Measurements from ENCODE around the gene APEX1. TPM values are rescaled to one million over a fixed set of nuclear protein-coding genes. Genes with fewer than 3 reads are reported as not detected.

APEX1 gene
- total and polyA plus RNA-seq, 2 experiments from 2014 or later: 89.8 to 124 TPM

- peak within 1 kb of the TSS; percentile 93 for H3K4me3 ChIP-seq
- H3K9me2 ChIP-seq (ENCODE audit: insufficient read depth): no peaks in the 10 kb centered on the region
- peaks cover 10% of the 10 kb centered on the region; the same call in 1 of the 2 replicates for H3F3A ChIP-seq (ENCODE audit: insufficient read depth)
- peak; percentile 95 for DNase-seq
- no peaks in the 10 kb centered on the region for H3K4me1 ChIP-seq (ENCODE audit: insufficient read depth)
- peaks cover 14% of the 10 kb centered on the region for H3K36me3 ChIP-seq (ENCODE audit: low read depth)
- no peaks in the 10 kb centered on the region for H4K20me1 ChIP-seq (ENCODE audit: insufficient read depth)
- peak within 1 kb of the TSS; percentile 94 for H3K9ac ChIP-seq
- 1% methylated on average over 34 to 36 of the region's 40 CpGs for WGBS, 2 experiments (ENCODE audit: low coverage in 1 of 2, low lambda C conversion rate in 2 of 2, missing lambda C conversion rate in 2 of 2)
- H2AFZ ChIP-seq: peak within 1 kb of the TSS; percentile 98
- H3K27me3 ChIP-seq (replicated peaks; ENCODE audit: insufficient read depth): no peaks in the 10 kb centered on the region
- peaks cover 47% of the 10 kb centered on the region for H3K79me2 ChIP-seq (ENCODE audit: insufficient read depth)
- peak within 1 kb of the TSS; percentile 85 for H3K27ac ChIP-seq
- TF ChIP-seq EZH2phosphoT487 (IDR thresholded peaks at IDR 0.05; ENCODE audit: insufficient read depth, low read depth) (no peak), EZH2 (IDR thresholded peaks at IDR 0.05; ENCODE audit: insufficient read depth, poor library complexity, severe bottlenecking) (no peak)
- peak within 1 kb of the TSS; percentile 95 for H3K4me2 ChIP-seq (ENCODE audit: unreplicated experiment)
- in situ Hi-C loops (cut with MboI): no loop called here
- no peaks in the 10 kb centered on the region for H3K9me3 ChIP-seq (ENCODE audit: low read depth)
These were observed 14.3 kb downstream of the APEX1 start, which contains the start of gene PNP for GRCh38 chr14:20469242-20469889. Gene PNP (plus strand): TSS chr14:20469406. CDS start chr14:20469525, 119 bp downstream.

GRCh38 chr14:20469890-20470602 lies 15.0 kb downstream of the APEX1 start:
- peaks cover 54% of the 10 kb centered on the region for H3K79me2 ChIP-seq (ENCODE audit: insufficient read depth)
- H3F3A ChIP-seq (ENCODE audit: insufficient read depth): peaks cover 10% of the 10 kb centered on the region; the same call in 1 of the 2 replicates
- peak overlapping the region; percentile 98 for H2AFZ ChIP-seq
- no peaks in the 10 kb centered on the region for H3K4me1 ChIP-seq (ENCODE audit: insufficient read depth)
- DNase-seq: peak; percentile 91
- peak overlapping the region; percentile 93 for H3K4me3 ChIP-seq
- H3K4me2 ChIP-seq (ENCODE audit: unreplicated experiment): peak overlapping the region; percentile 95
- no peaks in the 10 kb centered on the region for H3K9me3 ChIP-seq (ENCODE audit: low read depth)
- TF ChIP-seq EZH2 (IDR thresholded peaks at IDR 0.05; ENCODE audit: insufficient read depth, poor library complexity, severe bottlenecking): no peak
- no peak for TF ChIP-seq EZH2phosphoT487 (IDR thresholded peaks at IDR 0.05; ENCODE audit: insufficient read depth, low read depth)
- H3K27me3 ChIP-seq (replicated peaks; ENCODE audit: insufficient read depth): no peaks in the 10 kb centered on the region
- H3K9ac ChIP-seq: peak overlapping the region; percentile 94
- H3K27ac ChIP-seq: peak overlapping the region; percentile 85
- peaks cover 19% of the 10 kb centered on the region for H3K36me3 ChIP-seq (ENCODE audit: low read depth)
- WGBS, 2 experiments (ENCODE audit: low coverage in 1 of 2, low lambda C conversion rate in 2 of 2, missing lambda C conversion rate in 2 of 2): 1 to 4% methylated on average over 12 of the region's 12 CpGs
- in situ Hi-C loops (cut with MboI): no loop called here
- no peaks in the 10 kb centered on the region for H3K9me2 ChIP-seq (ENCODE audit: insufficient read depth)
- H4K20me1 ChIP-seq (ENCODE audit: insufficient read depth): no peaks in the 10 kb centered on the region

- Histone ChIP-seq H3K36me3 (ENCODE audit: low read depth) (peaks cover 24% of the 10 kb centered on the region), H3K79me2 (ENCODE audit: insufficient read depth) (peaks cover 55% of the 10 kb centered on the region), H3K9me3 (ENCODE audit: low read depth) (no peaks in the 10 kb centered on the region), H3F3A (ENCODE audit: insufficient read depth) (peaks cover 10% of the 10 kb centered on the region; the same call in 1 of the 2 replicates), H3K4me2 (ENCODE audit: unreplicated experiment) (peak overlapping the region; percentile 95), H2AFZ (peak overlapping the region; percentile 98), H3K4me1 (ENCODE audit: insufficient read depth) (no peaks in the 10 kb centered on the region), H3K9ac (peak overlapping the region; percentile 94), H3K27me3 (replicated peaks; ENCODE audit: insufficient read depth) (no peaks in the 10 kb centered on the region), H3K9me2 (ENCODE audit: insufficient read depth) (no peaks in the 10 kb centered on the region), H3K4me3 (peak overlapping the region; percentile 93), H3K27ac (peak overlapping the region; percentile 85), H4K20me1 (ENCODE audit: insufficient read depth) (no peaks in the 10 kb centered on the region)
- 3% methylated on average over 2 of the region's 2 CpGs for WGBS, 2 experiments (ENCODE audit: low coverage in 1 of 2, low lambda C conversion rate in 2 of 2, missing lambda C conversion rate in 2 of 2)
- TF ChIP-seq EZH2phosphoT487 (IDR thresholded peaks at IDR 0.05; ENCODE audit: insufficient read depth, low read depth): no peak
- no peak for TF ChIP-seq EZH2 (IDR thresholded peaks at IDR 0.05; ENCODE audit: insufficient read depth, poor library complexity, severe bottlenecking)
- in situ Hi-C loops (cut with MboI): no loop called here
- DNase-seq: no peak
These were observed 15.5 kb downstream of the APEX1 start for GRCh38 chr14:20470603-20470901.

GRCh38 chr14:20472536-20473169 lies 17.6 kb downstream of the APEX1 start:
- H3K9me2 ChIP-seq (ENCODE audit: insufficient read depth): no peaks in the 10 kb centered on the region
- no peak overlapping the region for H3K9ac ChIP-seq
- whole genome bisulfite sequencing, 2 experiments (ENCODE audit: low coverage in 1 of 2, low lambda C conversion rate in 2 of 2, missing lambda C conversion rate in 2 of 2): 98 to 100% methylated on average over 2 of the region's 2 CpGs
- DNase-seq: no peak
- H3K27ac ChIP-seq: no peak overlapping the region
- H3K36me3 ChIP-seq (ENCODE audit: low read depth): peaks cover 24% of the 10 kb centered on the region
- H3K79me2 ChIP-seq (ENCODE audit: insufficient read depth): peaks cover 55% of the 10 kb centered on the region
- H2AFZ ChIP-seq: no peak overlapping the region
- H4K20me1 ChIP-seq (ENCODE audit: insufficient read depth): no peaks in the 10 kb centered on the region
- no peak overlapping the region for H3K4me2 ChIP-seq (ENCODE audit: unreplicated experiment)
- H3K4me3 ChIP-seq: no peak overlapping the region
- H3F3A ChIP-seq (ENCODE audit: insufficient read depth): peaks cover 15% of the 10 kb centered on the region; the same call in 1 of the 2 replicates
- no peaks in the 10 kb centered on the region; the same call in 1 of the 2 replicates for H3K4me1 ChIP-seq (ENCODE audit: insufficient read depth)
- H3K9me3 ChIP-seq (ENCODE audit: low read depth): no peaks in the 10 kb centered on the region
- no peaks in the 10 kb centered on the region for H3K27me3 ChIP-seq (replicated peaks; ENCODE audit: insufficient read depth)
- in situ Hi-C loops (cut with MboI): no loop called here
- TF ChIP-seq EZH2phosphoT487 (IDR thresholded peaks at IDR 0.05; ENCODE audit: insufficient read depth, low read depth) (no peak), EZH2 (IDR thresholded peaks at IDR 0.05; ENCODE audit: insufficient read depth, poor library complexity, severe bottlenecking) (no peak)

All from GM23248 (cell line).